GM12865 (cell line): ENCODE data around the gene RUNX2.
"Not testable (repeated sequence)": the region's sequence is repeated elsewhere in the genome, so short reads cannot be mapped to it uniquely, and the experiment has no call there.

Source experiments
- DNase-seq: peaks from one replicate; pipeline ENCODE4 v3.0.0; 2010; ENCODE audit warnings: low read depth
- H3K4me3 ChIP-seq: 2 replicates; pipeline ENCODE4 v1.5.1; 2011; ENCODE audit warnings: mild to moderate bottlenecking, low read depth, low read length, control low read depth
- CTCF ChIP-seq: IDR thresholded peaks from 2 replicates; pipeline ENCODE4 v1.5.1; 2011; ENCODE audit warnings: low read length, control low read depth, low read depth, inconsistent platforms; ENCODE audit not compliant: insufficient read depth; ENCODE audit errors: missing control alignments

The RUNX2 gene

DNA sequence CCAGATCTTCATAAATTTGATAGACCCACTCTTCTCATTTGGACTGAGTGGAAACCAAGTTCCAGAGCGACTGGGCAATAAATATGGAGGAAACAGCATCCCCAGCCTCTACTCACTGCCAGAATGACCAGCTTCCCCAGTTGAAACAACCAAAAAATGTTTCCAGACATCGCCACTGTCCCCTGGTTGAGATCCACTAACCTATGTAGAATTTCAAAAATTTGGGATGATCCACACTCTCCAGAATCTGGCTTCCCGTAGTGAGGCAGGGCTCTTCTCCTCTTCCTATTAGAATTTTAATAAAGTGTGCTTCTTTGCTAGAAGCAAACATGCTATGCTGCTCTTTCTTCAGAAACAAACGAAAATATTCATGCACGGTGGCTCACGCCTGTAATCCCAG is 336.6 kb downstream of the RUNX2 start:
- DNase-seq: no peak
- H3K4me3 ChIP-seq: no peak overlapping the region
- no peak for TF ChIP-seq CTCF

GRCh38 chr6:45665859-45666258 is 337.7 kb downstream of the RUNX2 start:
- no peak for DNase-seq
- H3K4me3 ChIP-seq: no peak overlapping the region
- no peak for TF ChIP-seq CTCF

GRCh38 chr6:45666846-45667245 is 338.7 kb downstream of the RUNX2 start:
- H3K4me3 ChIP-seq: no peak overlapping the region
- TF ChIP-seq CTCF: no peak
- DNase-seq: no peak

DNA sequence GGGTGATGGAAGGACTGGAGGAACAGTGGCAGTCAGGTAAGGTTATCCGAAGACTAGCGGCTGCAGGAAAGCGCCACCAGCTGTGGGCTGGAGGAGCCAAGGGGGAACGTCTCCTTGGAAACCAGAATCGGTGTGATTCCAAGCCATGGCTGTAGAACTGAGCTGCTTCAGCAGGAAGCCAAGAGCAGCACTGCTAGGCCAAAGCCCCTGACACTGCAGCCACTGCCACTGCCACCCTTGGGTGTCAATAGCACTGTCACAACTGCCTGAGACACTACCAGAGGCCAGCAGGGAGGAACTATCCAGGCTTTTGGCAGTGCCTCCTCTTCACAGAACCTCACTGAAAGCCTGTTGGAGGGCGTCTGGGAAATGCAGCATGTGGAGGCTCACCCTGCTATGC is 339.2 kb downstream of the RUNX2 start:
- no peak for TF ChIP-seq CTCF
- DNase-seq: no peak
- H3K4me3 ChIP-seq: no peak overlapping the region

GRCh38 chr6:45667766-45668165 is 339.6 kb downstream of the RUNX2 start:
- DNase-seq: no peak
- no peak overlapping the region for H3K4me3 ChIP-seq
- no peak for TF ChIP-seq CTCF

GRCh38 chr6:45668705-45669104 is 340.6 kb downstream of the RUNX2 start:
- no peak for DNase-seq
- TF ChIP-seq CTCF: no peak
- no peak overlapping the region for H3K4me3 ChIP-seq

GRCh38 chr6:45673167-45673566 is 345.0 kb downstream of the RUNX2 start:
- not testable (repeated sequence) for H3K4me3 ChIP-seq, DNase-seq

GRCh38 chr6:45675166-45675565 is 347.0 kb downstream of the RUNX2 start:
- not testable (repeated sequence) for DNase-seq, H3K4me3 ChIP-seq
